22Rv1 (cell line): ENCODE results near the gene SLC10A7.
A peak's percentile ranks its signal among the peaks of the same experiment; 100 is the strongest.

Experiments used
- H3K27ac ChIP-seq: fragments of 450-650 bp; 2 replicates; pipeline ENCODE4 v1.5.1; 2017
- ZFX ChIP-seq: fragments of 450-650 bp; IDR thresholded peaks from 2 replicates; pipeline ENCODE4 v1.6.1; 2017; ENCODE audit warnings: antibody characterized with exemption, borderline replicate concordance
- TF ChIP-seq, protein P1 (sequence below): fragments of 450-650 bp; IDR thresholded peaks from 2 replicates; pipeline ENCODE4 v1.5.1; 2017; ENCODE audit warnings: mild to moderate bottlenecking

Gene SLC10A7, protein sequence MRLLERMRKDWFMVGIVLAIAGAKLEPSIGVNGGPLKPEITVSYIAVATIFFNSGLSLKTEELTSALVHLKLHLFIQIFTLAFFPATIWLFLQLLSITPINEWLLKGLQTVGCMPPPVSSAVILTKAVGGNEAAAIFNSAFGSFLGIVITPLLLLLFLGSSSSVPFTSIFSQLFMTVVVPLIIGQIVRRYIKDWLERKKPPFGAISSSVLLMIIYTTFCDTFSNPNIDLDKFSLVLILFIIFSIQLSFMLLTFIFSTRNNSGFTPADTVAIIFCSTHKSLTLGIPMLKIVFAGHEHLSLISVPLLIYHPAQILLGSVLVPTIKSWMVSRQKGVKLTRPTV

DNA sequence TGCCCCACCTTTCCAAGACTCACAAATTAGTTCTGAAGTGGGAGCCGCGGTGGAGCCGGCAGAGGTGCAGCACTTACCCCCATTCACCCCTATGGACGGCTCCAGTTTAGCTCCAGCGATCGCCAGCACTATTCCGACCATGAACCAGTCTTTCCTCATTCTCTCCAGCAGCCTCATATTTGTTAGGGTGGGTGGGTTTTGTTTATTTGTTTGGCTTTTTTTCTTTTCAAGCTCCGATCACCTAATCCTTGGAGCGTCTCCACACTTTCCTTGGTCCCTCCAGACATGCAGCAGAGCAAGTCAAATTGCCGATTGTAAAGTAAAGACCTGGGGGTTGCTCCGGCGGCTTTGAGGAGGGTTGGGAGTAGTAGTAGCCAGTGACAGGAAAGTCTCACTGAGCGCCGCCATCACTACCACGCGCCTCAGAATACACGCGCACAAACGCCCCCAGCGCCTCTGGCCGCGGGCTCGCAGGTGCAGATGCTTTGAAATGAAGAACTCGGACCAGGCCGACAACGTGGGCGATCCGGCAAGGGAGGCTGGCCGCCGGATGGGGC lies at the start of gene SLC10A7:
Gene SLC10A7 (minus strand): TSS at position 400 of the 557 bp plus-strand sequence. CDS start 223 bp downstream, at position 177.
- peak within 1 kb of the TSS; percentile 91 for H3K27ac ChIP-seq
- TF ChIP-seq ZFX, result no peak
- TF ChIP-seq, protein P1, sequence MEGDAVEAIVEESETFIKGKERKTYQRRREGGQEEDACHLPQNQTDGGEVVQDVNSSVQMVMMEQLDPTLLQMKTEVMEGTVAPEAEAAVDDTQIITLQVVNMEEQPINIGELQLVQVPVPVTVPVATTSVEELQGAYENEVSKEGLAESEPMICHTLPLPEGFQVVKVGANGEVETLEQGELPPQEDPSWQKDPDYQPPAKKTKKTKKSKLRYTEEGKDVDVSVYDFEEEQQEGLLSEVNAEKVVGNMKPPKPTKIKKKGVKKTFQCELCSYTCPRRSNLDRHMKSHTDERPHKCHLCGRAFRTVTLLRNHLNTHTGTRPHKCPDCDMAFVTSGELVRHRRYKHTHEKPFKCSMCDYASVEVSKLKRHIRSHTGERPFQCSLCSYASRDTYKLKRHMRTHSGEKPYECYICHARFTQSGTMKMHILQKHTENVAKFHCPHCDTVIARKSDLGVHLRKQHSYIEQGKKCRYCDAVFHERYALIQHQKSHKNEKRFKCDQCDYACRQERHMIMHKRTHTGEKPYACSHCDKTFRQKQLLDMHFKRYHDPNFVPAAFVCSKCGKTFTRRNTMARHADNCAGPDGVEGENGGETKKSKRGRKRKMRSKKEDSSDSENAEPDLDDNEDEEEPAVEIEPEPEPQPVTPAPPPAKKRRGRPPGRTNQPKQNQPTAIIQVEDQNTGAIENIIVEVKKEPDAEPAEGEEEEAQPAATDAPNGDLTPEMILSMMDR, result no peak

DNA sequence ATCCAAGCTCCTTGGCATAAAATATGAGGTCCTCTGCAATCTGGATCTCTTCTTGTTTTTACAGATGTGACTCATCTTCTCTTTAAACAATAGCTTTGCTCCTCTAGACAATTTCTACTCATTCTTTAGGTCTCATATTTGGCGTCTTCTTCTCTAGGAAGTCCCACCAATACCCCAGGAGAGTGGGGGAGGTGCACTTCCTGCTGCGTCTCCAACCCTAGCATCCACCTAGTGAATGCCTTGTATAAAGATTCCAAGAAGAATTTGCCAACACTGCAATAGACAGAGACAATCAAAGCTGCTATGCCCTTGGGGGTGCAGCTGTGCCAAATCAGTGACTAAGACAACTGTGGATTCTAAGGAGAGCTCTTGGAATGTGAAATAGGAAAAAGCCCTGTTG lies 45.7 kb upstream of the SLC10A7 start:
- TF ChIP-seq ZFX, result no peak
- TF ChIP-seq, protein P1, result no peak
- no peak overlapping the region for H3K27ac ChIP-seq

DNA sequence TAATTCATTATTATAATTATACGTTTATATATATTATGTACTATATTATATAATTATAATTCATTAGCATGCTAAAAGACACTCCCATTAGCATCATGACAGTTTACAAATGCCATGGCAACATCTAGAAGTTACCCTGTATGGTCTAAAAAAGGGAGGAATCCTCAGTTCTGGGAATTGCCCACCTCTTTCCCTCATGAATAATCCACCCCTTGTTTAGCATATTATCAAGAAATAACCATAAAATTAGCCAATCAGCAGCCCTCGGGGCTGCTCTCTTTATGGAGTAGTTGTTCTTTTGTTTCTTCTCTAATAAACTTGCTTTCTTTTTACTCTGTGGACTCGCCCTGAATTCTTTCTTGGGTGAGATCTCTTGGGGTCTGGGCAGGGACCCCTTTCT lies 42.8 kb upstream of the SLC10A7 start:
- no peak overlapping the region for H3K27ac ChIP-seq
- TF ChIP-seq, protein P1, result no peak
- no peak for TF ChIP-seq ZFX

DNA sequence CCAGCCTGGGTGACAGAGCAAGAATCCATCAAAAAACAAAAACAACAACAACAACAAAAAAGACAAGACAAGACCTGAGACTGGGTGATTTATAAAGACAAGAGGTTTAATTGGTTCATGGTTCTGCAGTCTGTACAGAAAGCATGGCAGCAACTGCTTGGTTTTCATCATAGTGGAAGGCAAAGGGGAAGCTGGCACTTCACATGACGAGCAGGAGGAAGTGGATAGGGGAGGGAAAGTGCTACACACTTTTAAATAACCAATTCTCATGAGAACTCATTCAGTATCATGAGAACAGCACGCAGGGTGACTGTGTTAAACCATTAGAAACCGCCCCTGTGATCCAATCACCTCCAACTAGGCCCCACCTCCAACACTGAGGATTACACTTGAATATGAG lies 28.4 kb upstream of the SLC10A7 start:
- no peak overlapping the region for H3K27ac ChIP-seq
- TF ChIP-seq, protein P1, result no peak
- no peak for TF ChIP-seq ZFX

DNA sequence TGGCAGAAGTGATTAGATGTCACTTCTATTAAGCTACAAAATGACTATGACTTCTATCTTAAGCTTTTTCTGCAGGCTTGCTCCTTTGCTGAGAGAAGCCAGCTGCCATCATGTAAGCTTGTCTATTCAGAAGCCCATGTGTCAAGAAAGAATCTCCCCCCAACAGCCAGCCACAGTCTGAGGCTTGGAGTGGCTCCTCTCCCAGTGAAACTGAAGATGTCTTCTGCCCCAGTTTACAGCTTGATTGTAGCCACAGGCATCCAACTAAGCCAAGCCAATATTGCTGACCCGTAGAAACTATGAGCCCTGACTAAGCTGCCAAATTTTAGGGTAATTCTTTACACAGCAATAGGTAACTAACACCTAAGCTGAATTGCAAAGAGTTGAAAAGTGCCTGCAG lies 26.7 kb upstream of the SLC10A7 start:
- TF ChIP-seq, protein P1, result no peak
- no peak for TF ChIP-seq ZFX
- H3K27ac ChIP-seq, result no peak overlapping the region

DNA sequence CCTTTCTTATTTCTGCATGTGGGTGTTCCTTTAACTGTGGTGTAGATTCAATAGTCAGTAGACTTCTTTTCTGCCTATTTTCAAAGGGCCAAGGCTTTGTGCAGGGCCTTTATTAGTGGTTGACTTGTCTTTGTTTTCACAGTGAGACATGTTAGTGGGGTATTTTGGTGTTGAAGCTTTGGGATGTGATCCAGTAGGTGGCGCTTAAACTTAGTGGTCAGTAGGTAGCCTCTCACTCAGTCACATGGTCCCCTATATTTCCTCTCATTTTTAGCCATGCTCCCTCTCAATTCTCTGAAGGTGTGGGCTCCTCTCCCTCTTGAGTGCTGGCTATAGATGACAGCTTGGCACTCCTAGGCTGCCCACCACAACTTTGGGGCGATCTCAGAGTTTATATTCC lies 23.4 kb upstream of the SLC10A7 start:
- TF ChIP-seq ZFX, result no peak
- TF ChIP-seq, protein P1, result peak; percentile 50
- no peak overlapping the region for H3K27ac ChIP-seq

DNA sequence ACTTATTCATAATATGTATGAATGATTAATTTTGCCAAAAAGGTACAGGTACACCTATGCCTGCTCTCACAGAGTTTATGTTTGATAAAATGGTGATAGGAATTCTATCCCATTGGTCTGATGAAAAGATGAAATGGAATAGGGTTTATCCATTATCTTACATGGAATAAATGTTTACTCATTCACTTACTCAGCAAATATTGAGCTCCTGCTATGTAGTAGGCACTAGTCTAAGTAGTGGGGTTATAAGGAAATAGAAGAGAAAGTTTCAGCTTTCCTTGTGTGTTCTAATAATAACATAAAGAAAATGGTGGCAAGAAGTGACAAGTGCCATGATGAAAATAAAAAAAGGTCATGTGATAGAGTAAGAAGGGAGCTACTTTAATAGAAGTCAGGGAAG lies 12.4 kb upstream of the SLC10A7 start:
- no peak for TF ChIP-seq ZFX
- TF ChIP-seq, protein P1, result no peak
- no peak overlapping the region for H3K27ac ChIP-seq
